GM12878 (cell line): Measurements from ENCODE around the gene UMPS. TPM values are rescaled to one million over a fixed set of nuclear protein-coding genes. Genes with fewer than 3 reads are reported as not detected.

Source experiments
- ATAC-seq: fragments of 200-7000 bp; cut with Tn5 transposase; 3 replicates; pipeline ENCODE4 v1.9.1; 2020; ENCODE audit warnings: mild to moderate bottlenecking, moderate library complexity
- BruUV-seq: library from RNA; stranded (reverse); fragments of 400-500 nt; replicated peaks from 2 replicates; lab custom pipeline; 2021; lab: Mats Ljungman, UMichigan
- CTCF ChIA-PET: fragments of 300-600 bp; sonication (Branson Sonifier 250); formaldehyde crosslinking; extraction: SDS; loops from one replicate; lab custom pipeline; 2021; ENCODE audit warnings: inconsistent platforms; lab: Yijun Ruan, JAX
- POLR2A ChIA-PET: fragments of 350-600 bp; formaldehyde crosslinking; extraction: SDS; loops from one replicate; lab custom pipeline; 2021; ENCODE audit warnings: inconsistent platforms; lab: Charles Lee
- RAD21 ChIA-PET: fragments of 300-600 bp; sonication (Branson Sonifier 250); formaldehyde crosslinking; loops from one replicate; lab custom pipeline; 2023; ENCODE audit warnings: antibody characterized with exemption; ENCODE audit not compliant: unreplicated experiment; lab: Charles Lee
- SMC1A ChIA-PET: fragments of 300-600 bp; sonication (Branson Sonifier 250); formaldehyde crosslinking; loops from one replicate; lab custom pipeline; 2023; ENCODE audit not compliant: unreplicated experiment, uncharacterized antibody; lab: Charles Lee
- DNase-seq: peaks from one replicate; pipeline ENCODE4 v3.0.0-alpha.2; 2011; ENCODE audit warnings: low read depth, low spot score
- FAIRE-seq: peaks from 3 replicates; lab custom pipeline; 2011; peaks lifted over from hg19 to GRCh38; lab: Jason Lieb, UNC
- H2AFZ ChIP-seq: 2 replicates; pipeline ENCODE4 v1.6.0; 2011; ENCODE audit warnings: low read depth, low read length, control low read depth; ENCODE audit not compliant: control insufficient read depth
- H3K27ac ChIP-seq: 2 replicates; pipeline ENCODE4 v1.5.1; 2011; ENCODE audit warnings: control low read depth; ENCODE audit not compliant: control insufficient read depth, insufficient read depth
- H3K27me3 ChIP-seq, 2 experiments: replicated peaks in 1 of 2; 2 replicates each; pipeline versions ENCODE4 v1.6.0 to v1.6.1; 2011; ENCODE audit warnings: low read length in 1 of 2; ENCODE audit not compliant: control insufficient read depth in 2 of 2, insufficient read depth in 2 of 2
- H3K36me3 ChIP-seq, 2 experiments: 2 replicates each; pipeline ENCODE4 v1.5.1; 2011; ENCODE audit warnings: low read length in 1 of 2; ENCODE audit not compliant: control insufficient read depth in 2 of 2, insufficient read depth in 2 of 2
- H3K4me1 ChIP-seq: 2 replicates; pipeline ENCODE4 v1.6.1; 2011; ENCODE audit warnings: mild to moderate bottlenecking, low read length, moderate library complexity, mixed read lengths; ENCODE audit not compliant: control insufficient read depth, insufficient read depth
- H3K4me2 ChIP-seq: 2 replicates; pipeline ENCODE4 v1.6.0; 2011; ENCODE audit warnings: control low read depth; ENCODE audit not compliant: control insufficient read depth, insufficient read depth
- H3K4me3 ChIP-seq: fragments of 200-600 bp; sonication (generic); 2 replicates; pipeline ENCODE4 v1.5.1; 2016
- H3K79me2 ChIP-seq: 2 replicates; pipeline ENCODE4 v1.6.0; 2011; ENCODE audit warnings: low read length; ENCODE audit not compliant: control insufficient read depth, insufficient read depth
- H3K9ac ChIP-seq: 2 replicates; pipeline ENCODE4 v1.8.0; 2011; ENCODE audit warnings: low read length, control low read depth, mixed read lengths; ENCODE audit not compliant: control insufficient read depth, insufficient read depth
- H3K9me3 ChIP-seq: replicated peaks from 3 replicates; pipeline ENCODE4 v1.5.1; 2011; ENCODE audit warnings: mild to moderate bottlenecking, low read length; ENCODE audit not compliant: control insufficient read depth, insufficient read depth
- H4K20me1 ChIP-seq: 2 replicates; pipeline ENCODE4 v1.6.0; 2011; ENCODE audit not compliant: control insufficient read depth, insufficient read depth
- FOXM1 ChIP-seq: IDR thresholded peaks from 2 replicates; pipeline ENCODE4 v1.6.1; 2012; ENCODE audit warnings: low read depth, mild to moderate bottlenecking, inconsistent platforms, low read length, moderate library complexity
- MXI1 ChIP-seq: fragments of 150-350 bp; IDR thresholded peaks from 2 replicates; pipeline ENCODE4 v1.6.1; 2011; ENCODE audit warnings: low read depth, mild to moderate bottlenecking, inconsistent platforms, low read length, improper control_type of control experiment
- MYB ChIP-seq: fragments of 150-350 bp; IDR thresholded peaks from 2 replicates; pipeline ENCODE4 v1.6.1; 2014; ENCODE audit warnings: mild to moderate bottlenecking, low read depth, low read length, borderline replicate concordance
- RBBP5 ChIP-seq: fragments of 200-600 bp; sonication (generic); conservative IDR thresholded peaks from 2 replicates; pipeline ENCODE4 v1.6.1; 2016
- ZBTB11 ChIP-seq: fragments of 450-650 bp; formaldehyde crosslinking; IDR thresholded peaks from 2 replicates; pipeline ENCODE4 v1.5.0; 2022; ENCODE audit warnings: mild to moderate bottlenecking, missing genetic modification characterization
- ZNF622 ChIP-seq: fragments of 450-650 bp; IDR thresholded peaks from 2 replicates; pipeline ENCODE4 v1.6.1; 2017; ENCODE audit warnings: mild to moderate bottlenecking, inconsistent platforms
- WGBS: methylation state at CpG from one replicate; pipeline ENCODE4 v1.1.6; 2016; ENCODE audit warnings: low lambda C conversion rate; ENCODE audit not compliant: insufficient replicate concordance, insufficient coverage; ENCODE audit errors: missing lambda C conversion rate; 5-methylcytosine and 5-hydroxymethylcytosine counted together
- in situ Hi-C: fragments of 300-500 bp; cut with MboI; formaldehyde crosslinking; loops from 9 replicates; pipeline ENCODE4 v1.14.3; 2018; ENCODE audit warnings: mixed read lengths
- intact Hi-C: fragments of 100-400 bp; cut with micrococcal nuclease; formaldehyde crosslinking; loops from one replicate; pipeline ENCODE4 v1.14.2; 2022; ENCODE audit not compliant: unreplicated experiment
- polyA plus RNA-seq, 11 experiments: library from polyadenylated mRNA; depleted of rRNA in 4 of 11; unstranded in 6 of 11; stranded (reverse) in 5 of 11; fragments of >200 nt; fragmentation: Nextera tagmentation in 4 of 11; fragmentation: Illumina TruSeq in 1 of 11; extraction: Ambion mirVana in 4 of 11; extraction: Trizol in 1 of 11; gene quantifications; 1 replicate in 1 of 11; 2 replicates in 10 of 11; pipeline versions ENCODE4 v1.2.1 to v1.2.3, GENCODE V29; 2011 to 2016; ENCODE audit warnings: inconsistent platforms in 2 of 11, missing spikeins in 2 of 11, low read depth in 1 of 11
- total RNA-seq, 4 experiments: library from RNA; depleted of rRNA in 3 of 4; stranded (reverse); fragments of >200 nt in 3 of 4; fragmentation: Illumina TruSeq in 1 of 4; extraction: Trizol in 1 of 4; gene quantifications; 2 replicates each; pipeline versions ENCODE4 v1.2.1 to v1.2.3, GENCODE V29; 2013 to 2021
- TF ChIP-seq, protein P1 (sequence below): fragments of 450-650 bp; IDR thresholded peaks from 2 replicates; pipeline ENCODE4 v1.6.1; 2017; ENCODE audit warnings: mild to moderate bottlenecking

UMPS gene
- total and polyA plus RNA-seq, 10 of the 15 experiments (the other 5 are each of a cell fraction or from before 2014, with no cell fraction given), result 30.6 to 82.8 (median 49.5) TPM

GRCh38 chr3:124793054-124793739 is 62.9 kb downstream of the UMPS start:
- Histone ChIP-seq H3K79me2 (no peaks in the 10 kb centered on the region), H3K4me1 (no peaks in the 10 kb centered on the region), H3K27me3 (no peaks in the 10 kb centered on the region), H3K4me3 (no peak overlapping the region), H3K27ac (no peak overlapping the region), H4K20me1 (no peaks in the 10 kb centered on the region), H3K4me2 (no peak overlapping the region), H3K36me3 (no peaks in the 10 kb centered on the region), H3K9ac (no peak overlapping the region), H3K9me3 (no peaks in the 10 kb centered on the region), H2AFZ (no peak overlapping the region)
- ChIA-PET CTCF (no interaction called here), RAD21 (no interaction called here), SMC1A (interaction anchor here (2.1 kb wide), 1 partner anchor 22 kb away, joined by 6 read pairs; no protein-coding TSS in a partner anchor), POLR2A (interaction anchor here (0.6 kb wide), 1 partner anchor 596 kb away, joined by 3 read pairs; no protein-coding TSS in a partner anchor)
- ATAC-seq (no peak; the same call in 2 of the 3 replicates), DNase-seq (no peak), FAIRE-seq (no peak)
- BruUV-seq, result no TSS peak
- in situ Hi-C loops, result no loop called here
- intact Hi-C loops, result no loop called here
- no peak for TF ChIP-seq FOXM1
- no peak for TF ChIP-seq ZBTB11
- TF ChIP-seq RBBP5, result no peak
- no peak for TF ChIP-seq MXI1
- TF ChIP-seq MYB, result no peak
- TF ChIP-seq, protein P1, sequence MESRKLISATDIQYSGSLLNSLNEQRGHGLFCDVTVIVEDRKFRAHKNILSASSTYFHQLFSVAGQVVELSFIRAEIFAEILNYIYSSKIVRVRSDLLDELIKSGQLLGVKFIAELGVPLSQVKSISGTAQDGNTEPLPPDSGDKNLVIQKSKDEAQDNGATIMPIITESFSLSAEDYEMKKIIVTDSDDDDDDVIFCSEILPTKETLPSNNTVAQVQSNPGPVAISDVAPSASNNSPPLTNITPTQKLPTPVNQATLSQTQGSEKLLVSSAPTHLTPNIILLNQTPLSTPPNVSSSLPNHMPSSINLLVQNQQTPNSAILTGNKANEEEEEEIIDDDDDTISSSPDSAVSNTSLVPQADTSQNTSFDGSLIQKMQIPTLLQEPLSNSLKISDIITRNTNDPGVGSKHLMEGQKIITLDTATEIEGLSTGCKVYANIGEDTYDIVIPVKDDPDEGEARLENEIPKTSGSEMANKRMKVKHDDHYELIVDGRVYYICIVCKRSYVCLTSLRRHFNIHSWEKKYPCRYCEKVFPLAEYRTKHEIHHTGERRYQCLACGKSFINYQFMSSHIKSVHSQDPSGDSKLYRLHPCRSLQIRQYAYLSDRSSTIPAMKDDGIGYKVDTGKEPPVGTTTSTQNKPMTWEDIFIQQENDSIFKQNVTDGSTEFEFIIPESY, result no peak
- no peak for TF ChIP-seq ZNF622
- 64% methylated on average over 6 of the region's 6 CpGs for WGBS
